Measurements from ENCODE around the gene PCP2.
A peak's percentile ranks its signal among the peaks of the same experiment; 100 is the strongest.

Gene PCP2

GRCh38 chr19:7633698-7634097 lies at the start of gene PCP2:
Gene PCP2 (minus strand): TSS chr19:7633719. CDS start chr19:7633457, 262 bp downstream.
- DNase-seq, result no peak
- TF ChIP-seq POLR2A (IDR thresholded peaks at IDR 0.05; ENCODE audit: low read length), result peak; percentile 8
- no peak for TF ChIP-seq GATA1 (IDR thresholded peaks at IDR 0.05; ENCODE audit: low read depth, low read length)

GRCh38 chr19:7682175-7682855 lies 48.8 kb upstream of the PCP2 start:
- DNase-seq, result no peak
- TF ChIP-seq GATA1 (IDR thresholded peaks at IDR 0.05; ENCODE audit: low read depth, low read length) (no peak), POLR2A (IDR thresholded peaks at IDR 0.05; ENCODE audit: low read length) (no peak)

- TF ChIP-seq GATA1 (IDR thresholded peaks at IDR 0.05; ENCODE audit: low read depth, low read length) (no peak), POLR2A (IDR thresholded peaks at IDR 0.05; ENCODE audit: low read length) (no peak)
- peak; percentile 84 to 85 for DNase-seq
These were observed 48.0 kb upstream of the PCP2 start for GRCh38 chr19:7681340-7682174.

- peak; percentile 89 to 94 for DNase-seq
- TF ChIP-seq POLR2A (IDR thresholded peaks at IDR 0.05; ENCODE audit: low read length), result no peak
- no peak for TF ChIP-seq GATA1 (IDR thresholded peaks at IDR 0.05; ENCODE audit: low read depth, low read length)
These were observed 47.3 kb upstream of the PCP2 start, which contains the start of gene TRAPPC5 for GRCh38 chr19:7680606-7681339. Gene TRAPPC5 (plus strand): TSS chr19:7680833. CDS start chr19:7682254, 1,421 bp downstream.

- no peak for DNase-seq
- TF ChIP-seq POLR2A (IDR thresholded peaks at IDR 0.05; ENCODE audit: low read length) (no peak), GATA1 (IDR thresholded peaks at IDR 0.05; ENCODE audit: low read depth, low read length) (no peak)
These were observed 46.5 kb upstream of the PCP2 start for GRCh38 chr19:7679771-7680605.

- TF ChIP-seq GATA1 (IDR thresholded peaks at IDR 0.05; ENCODE audit: low read depth, low read length), result no peak
- TF ChIP-seq POLR2A (IDR thresholded peaks at IDR 0.05; ENCODE audit: low read length), result no peak
- DNase-seq, result peak; percentile 74
These were observed 45.6 kb upstream of the PCP2 start for GRCh38 chr19:7678971-7679751.

- peak in 1 of 2 experiments; percentile 20 for DNase-seq
- TF ChIP-seq GATA1 (IDR thresholded peaks at IDR 0.05; ENCODE audit: low read depth, low read length), result no peak
- TF ChIP-seq POLR2A (IDR thresholded peaks at IDR 0.05; ENCODE audit: low read length), result no peak
These were observed 44.3 kb upstream of the PCP2 start for GRCh38 chr19:7677669-7678311.

- TF ChIP-seq GATA1 (IDR thresholded peaks at IDR 0.05; ENCODE audit: low read depth, low read length) (no peak), POLR2A (IDR thresholded peaks at IDR 0.05; ENCODE audit: low read length) (no peak)
- DNase-seq, result no peak
These were observed 43.3 kb upstream of the PCP2 start, which contains the start of gene MCEMP1 for GRCh38 chr19:7676854-7677253. Gene MCEMP1 (plus strand): TSS chr19:7677090. CDS start chr19:7677121, 31 bp downstream.

GRCh38 chr19:7676376-7676775 lies 42.9 kb upstream of the PCP2 start:
- TF ChIP-seq POLR2A (IDR thresholded peaks at IDR 0.05; ENCODE audit: low read length), result no peak
- TF ChIP-seq GATA1 (IDR thresholded peaks at IDR 0.05; ENCODE audit: low read depth, low read length), result no peak
- DNase-seq, result no peak

GRCh38 chr19:7674010-7675005 lies 40.8 kb upstream of the PCP2 start:
- TF ChIP-seq GATA1 (IDR thresholded peaks at IDR 0.05; ENCODE audit: low read depth, low read length) (no peak), POLR2A (IDR thresholded peaks at IDR 0.05; ENCODE audit: low read length) (no peak)
- peak; percentile 67 to 72 for DNase-seq

- TF ChIP-seq GATA1 (IDR thresholded peaks at IDR 0.05; ENCODE audit: low read depth, low read length), result no peak
- TF ChIP-seq POLR2A (IDR thresholded peaks at IDR 0.05; ENCODE audit: low read length), result no peak
- DNase-seq, result no peak
These were observed 39.0 kb upstream of the PCP2 start for GRCh38 chr19:7672522-7672921.

Data from erythroblast (primary cell).